SK-N-SH (cell line): Measurements from ENCODE around the gene RRM1. TPM values are rescaled to one million over a fixed set of nuclear protein-coding genes. Genes with fewer than 3 reads are reported as not detected.
"Not testable (repeated sequence)": the region's sequence is repeated elsewhere in the genome, so short reads cannot be mapped to it uniquely, and the experiment has no call there.

Experiments
- CTCF ChIA-PET: fragments of 300-600, 350-600 bp; formaldehyde crosslinking; extraction: SDS; loops from one replicate; lab custom pipeline; 2021; lab: Yijun Ruan, JAX
- POLR2A ChIA-PET: fragments of 350-600 bp; sonication (Branson Sonifier 250); formaldehyde crosslinking; extraction: SDS; loops from one replicate; lab custom pipeline; 2020; ENCODE audit warnings: antibody characterized with exemption, inconsistent platforms; lab: Yijun Ruan, JAX
- DNase-seq: peaks from one replicate; pipeline ENCODE4 v3.0.0; 2012
- H2AFZ ChIP-seq: fragments of 200-600 bp; sonication (generic); 2 replicates; pipeline ENCODE4 v1.8.1; 2016; ENCODE audit warnings: antibody characterized with exemption, mild to moderate bottlenecking, low read depth
- H3F3A ChIP-seq: fragments of 200-600 bp; sonication (generic); replicated peaks from 2 replicates; pipeline ENCODE3; 2016; ENCODE audit warnings: antibody characterized with exemption, mild to moderate bottlenecking; ENCODE audit not compliant: insufficient read depth
- H3K27ac ChIP-seq, 2 experiments: fragments of 200-500 bp in 1 of 2; fragments of 200-600 bp in 1 of 2; sonication (Bioruptor generic) in 1 of 2; sonication (generic), shearing (Covaris generic) in 1 of 2; 2 replicates each; pipeline versions ENCODE4 v1.5.1 to v1.6.1; 2014 to 2016; ENCODE audit warnings: low read depth in 2 of 2, inconsistent platforms in 1 of 2, low read length in 1 of 2, mild to moderate bottlenecking in 1 of 2, mixed read lengths in 1 of 2
- H3K27me3 ChIP-seq: fragments of 200-600 bp; sonication (generic), shearing (Covaris generic); 2 replicates; pipeline ENCODE4 v1.6.1; 2016; ENCODE audit warnings: mixed run types; ENCODE audit not compliant: insufficient read depth
- H3K36me3 ChIP-seq, 2 experiments: fragments of 200-500 bp in 1 of 2; fragments of 200-600 bp in 1 of 2; sonication (Bioruptor generic) in 1 of 2; sonication (generic) in 1 of 2; replicated peaks in 1 of 2; 2 replicates each; pipeline versions ENCODE3 to v1.5.1; 2014 to 2016; ENCODE audit warnings: low read length in 1 of 2, mild to moderate bottlenecking in 1 of 2; ENCODE audit not compliant: insufficient read depth in 2 of 2, control insufficient read depth in 1 of 2
- H3K4me1 ChIP-seq, 2 experiments: fragments of 200-500 bp in 1 of 2; fragments of 200-600 bp in 1 of 2; sonication (Bioruptor generic) in 1 of 2; sonication (generic), shearing (Covaris generic) in 1 of 2; 2 replicates each; pipeline versions ENCODE4 v1.5.1 to v1.6.1; 2014 to 2016; ENCODE audit warnings: low read depth in 1 of 2, low read length in 1 of 2, mixed run types in 1 of 2; ENCODE audit not compliant: insufficient read depth in 2 of 2, control insufficient read depth in 1 of 2
- H3K4me2 ChIP-seq: fragments of 200-600 bp; sonication (generic), shearing (Covaris generic); 2 replicates; pipeline ENCODE4 v1.6.1; 2017; ENCODE audit warnings: mixed run types
- H3K4me3 ChIP-seq, 2 experiments: fragments of 200-500 bp in 1 of 2; fragments of 200-600 bp in 1 of 2; sonication (Bioruptor generic) in 1 of 2; sonication (generic), shearing (Covaris generic) in 1 of 2; 2 replicates each; pipeline versions ENCODE4 v1.5.1 to v1.8.1; 2014 to 2016; ENCODE audit warnings: low read depth in 2 of 2, inconsistent platforms in 1 of 2, low read length in 1 of 2, mild to moderate bottlenecking in 1 of 2, mixed read lengths in 1 of 2, moderate library complexity in 1 of 2
- H3K79me2 ChIP-seq: fragments of 200-600 bp; sonication (generic); 2 replicates; pipeline ENCODE4 v1.8.1; 2017; ENCODE audit warnings: mild to moderate bottlenecking; ENCODE audit not compliant: insufficient read depth
- H3K9ac ChIP-seq: fragments of 200-600 bp; sonication (generic); 2 replicates; pipeline ENCODE4 v1.6.1; 2017; ENCODE audit warnings: mixed run types
- H3K9me2 ChIP-seq: fragments of 200-600 bp; sonication (generic); 2 replicates; pipeline ENCODE4 v1.6.1; 2017; ENCODE audit warnings: mixed run types
- H3K9me3 ChIP-seq: fragments of 200-600 bp; sonication (generic); 2 replicates; pipeline ENCODE4 v1.6.1; 2017; ENCODE audit warnings: mixed run types, mild to moderate bottlenecking, moderate library complexity
- H4K20me1 ChIP-seq: fragments of 200-600 bp; sonication (generic); 2 replicates; pipeline ENCODE4 v1.6.1; 2017; ENCODE audit warnings: mild to moderate bottlenecking, mixed run types; ENCODE audit not compliant: insufficient read depth
- ELF1 ChIP-seq: IDR thresholded peaks from 2 replicates; pipeline ENCODE4 v1.4.0; 2012
- EP300 ChIP-seq, 2 experiments: IDR thresholded peaks; 2 replicates each; pipeline versions ENCODE4 v1.4.0 to v1.6.1; 2012; ENCODE audit warnings: borderline replicate concordance in 1 of 2, low read depth in 1 of 2, low read length in 1 of 2
- FOSL2 ChIP-seq: IDR thresholded peaks from 2 replicates; pipeline ENCODE4 v1.4.0; 2012; ENCODE audit warnings: low read depth, mild to moderate bottlenecking, moderate library complexity, borderline replicate concordance
- GABPA ChIP-seq: IDR thresholded peaks from 2 replicates; pipeline ENCODE4 v1.4.0; 2012; ENCODE audit warnings: low read depth, mild to moderate bottlenecking
- GATA2 ChIP-seq: sonication (generic); formaldehyde crosslinking; IDR thresholded peaks from 2 replicates; pipeline ENCODE4 v1.5.0; 2020; ENCODE audit warnings: mild to moderate bottlenecking, missing genetic modification reagents
- IRF3 ChIP-seq: fragments of 150-350 bp; IDR thresholded peaks from 2 replicates; pipeline ENCODE4 v1.6.1; 2016; ENCODE audit warnings: mild to moderate bottlenecking, low read depth, low read length
- JUND ChIP-seq: IDR thresholded peaks from 2 replicates; pipeline ENCODE4 v1.4.0; 2012
- MXI1 ChIP-seq: IDR thresholded peaks from 2 replicates; pipeline ENCODE4 v1.6.1; 2012; ENCODE audit warnings: mild to moderate bottlenecking, low read depth, low read length, improper control_type of control experiment
- NRF1 ChIP-seq: IDR thresholded peaks from 2 replicates; pipeline ENCODE4 v1.6.1; 2012; ENCODE audit warnings: low read depth, mild to moderate bottlenecking, low read length
- POLR2AphosphoS5 ChIP-seq: IDR thresholded peaks from 2 replicates; pipeline ENCODE4 v1.6.1; 2012; ENCODE audit warnings: low read depth, low read length
- RCOR1 ChIP-seq: fragments of 150-350 bp; IDR thresholded peaks from 2 replicates; pipeline ENCODE4 v1.6.1; 2017; ENCODE audit warnings: antibody characterized with exemption, low read length
- RXRA ChIP-seq: IDR thresholded peaks from 2 replicates; pipeline ENCODE4 v1.4.0; 2012; ENCODE audit warnings: low read depth, mild to moderate bottlenecking, borderline replicate concordance
- TEAD4 ChIP-seq: IDR thresholded peaks from 2 replicates; pipeline ENCODE4 v1.4.0; 2012; ENCODE audit warnings: mild to moderate bottlenecking, borderline replicate concordance; ENCODE audit not compliant: insufficient read depth
- YY1 ChIP-seq: IDR thresholded peaks from 2 replicates; pipeline ENCODE4 v1.4.0; 2012; ENCODE audit warnings: low read depth, mild to moderate bottlenecking
- ZBTB33 ChIP-seq: IDR thresholded peaks from 2 replicates; pipeline ENCODE4 v1.4.0; 2012; ENCODE audit warnings: low read depth, borderline replicate concordance
- WGBS: methylation state at CpG from one replicate; pipeline ENCODE4 v1.1.6; 2017; ENCODE audit warnings: low lambda C conversion rate; 5-methylcytosine and 5-hydroxymethylcytosine counted together
- polyA plus RNA-seq, 3 experiments: library from polyadenylated mRNA; depleted of rRNA; stranded (reverse); fragments of >200 nt; gene quantifications; 2 replicates each; pipeline ENCODE4 v1.2.3, GENCODE V29; 2012

RRM1 gene
- polyA plus RNA-seq, 1 of the 3 experiments (the other 2 are of a cell fraction): 28.2 TPM

- WGBS: 11% methylated on average over 21 of the region's 33 CpGs
Measured at GRCh38 chr11:4175620-4176350, 81.2 kb downstream of the RRM1 start.

GRCh38 chr11:4178813-4179662, 84.4 kb downstream of the RRM1 start:
- TF ChIP-seq EP300 (IDR thresholded peaks at IDR 0.05; ENCODE audit: borderline replicate concordance in 1 of 2, low read depth in 1 of 2, low read length in 1 of 2) (no peak), MXI1 (no peak), TEAD4 (no peak), GABPA (no peak), GATA2 (no peak)
- POLR2A ChIA-PET: no interaction called here
- Histone ChIP-seq H3K27ac (no peak overlapping the region), H3K79me2 (no peaks in the 10 kb centered on the region), H2AFZ (no peak overlapping the region), H3K4me3 (no peak overlapping the region), H3K36me3 (no peaks in the 10 kb centered on the region), H3K9me2 (no peaks in the 10 kb centered on the region), H3F3A (no peaks in the 10 kb centered on the region), H3K4me1 (no peaks in the 10 kb centered on the region; a peak in 1 of 4 replicates), H3K9ac (no peak overlapping the region), H4K20me1 (no peaks in the 10 kb centered on the region), H3K27me3 (no peaks in the 10 kb centered on the region), H3K9me3 (no peaks in the 10 kb centered on the region), H3K4me2 (no peak overlapping the region)
- no peak for DNase-seq
- WGBS: 63% methylated on average over 3 of the region's 3 CpGs
- CTCF ChIA-PET: interaction anchor here (0.9 to 3.3 kb wide), 3 partner anchors 8 to 360 kb away, joined by 4 to 25 read pairs (median 8); no protein-coding TSS in a partner anchor

More at GRCh38 chr11:4175620-4176350, 81.2 kb downstream of the RRM1 start:
- peak overlapping the region; percentile 36 to 58 for H3K4me3 ChIP-seq
- H3K9me3 ChIP-seq, H3K79me2 ChIP-seq, H3K27me3 ChIP-seq, H3K27ac ChIP-seq, H3K9ac ChIP-seq, DNase-seq, H3K36me3 ChIP-seq, H3K9me2 ChIP-seq, H4K20me1 ChIP-seq, H3F3A ChIP-seq, POLR2A ChIA-PET, H3K4me1 ChIP-seq: not testable (repeated sequence)
- 0 out of 2 replicates have a peak, but pooled peaks have one; percentile 29 for TF ChIP-seq YY1
- CTCF ChIA-PET: interaction anchor here (1.2 kb wide), 1 partner anchor 11 kb away, joined by 3 read pairs; no protein-coding TSS in a partner anchor
- peak overlapping the region; percentile 67 for H3K4me2 ChIP-seq
- H2AFZ ChIP-seq: peak overlapping the region; percentile 76; the same call in 1 of the 2 replicates

DNA sequence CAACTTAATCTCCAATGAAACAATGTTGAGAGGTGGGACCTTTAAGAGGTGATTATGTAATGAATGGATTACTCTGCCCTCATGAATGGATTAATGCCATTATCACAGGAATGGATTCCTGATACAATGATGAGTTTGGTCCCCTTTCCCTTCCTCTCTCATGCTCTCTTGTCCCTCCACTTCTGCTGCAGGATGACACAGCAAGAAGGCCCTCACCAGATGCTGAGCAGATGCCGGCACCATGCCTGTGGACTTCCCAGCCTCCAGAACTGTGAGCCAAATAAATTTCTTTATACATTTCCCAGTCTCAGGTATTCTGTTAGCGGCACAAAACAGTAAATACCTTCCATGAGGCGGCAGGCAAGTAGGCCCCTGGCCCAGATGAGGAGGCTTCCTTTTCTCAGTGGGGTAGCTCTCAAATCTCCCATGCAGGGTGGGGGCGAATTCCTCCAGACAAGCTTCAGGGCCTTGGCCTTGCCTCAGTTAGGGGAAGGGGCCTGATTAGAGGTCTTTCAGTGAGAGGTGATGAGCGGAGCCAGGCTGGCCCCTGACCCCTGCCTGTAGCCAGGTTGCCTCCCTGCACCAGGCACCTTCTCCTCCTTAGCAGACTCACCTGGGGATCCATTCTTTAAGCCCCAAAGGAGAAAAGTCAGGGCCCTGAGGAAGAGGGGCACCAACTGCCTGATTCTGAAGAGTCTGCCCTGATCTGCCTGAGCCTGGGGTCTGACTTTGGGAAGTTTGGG, 86.0 kb downstream of the RRM1 start:
- no peak overlapping the region for H3K4me3 ChIP-seq
- POLR2A ChIA-PET: no interaction called here
- no peaks in the 10 kb centered on the region for H3K9me2 ChIP-seq
- H3K4me1 ChIP-seq: no peaks in the 10 kb centered on the region; a peak in 1 of 4 replicates
- no peaks in the 10 kb centered on the region for H3F3A ChIP-seq
- no peaks in the 10 kb centered on the region for H4K20me1 ChIP-seq
- H3K27ac ChIP-seq: no peak overlapping the region
- no peak for DNase-seq
- no peak overlapping the region for H2AFZ ChIP-seq
- no peaks in the 10 kb centered on the region for H3K27me3 ChIP-seq
- no peaks in the 10 kb centered on the region for H3K9me3 ChIP-seq
- H3K4me2 ChIP-seq: no peak overlapping the region
- 69% methylated on average over 3 of the region's 5 CpGs for WGBS
- no peaks in the 10 kb centered on the region for H3K79me2 ChIP-seq
- no peak overlapping the region for H3K9ac ChIP-seq
- no peaks in the 10 kb centered on the region for H3K36me3 ChIP-seq
- CTCF ChIA-PET: interaction anchor here (0.5 to 1.3 kb wide), 2 partner anchors 15 to 313 kb away, joined by 4 to 8 read pairs; no protein-coding TSS in a partner anchor
- TF ChIP-seq ELF1 (no peak), MXI1 (no peak), ZBTB33 (no peak), YY1 (no peak), IRF3 (no peak), FOSL2 (no peak), RXRA (no peak), POLR2AphosphoS5 (no peak), JUND (no peak), NRF1 (no peak), GATA2 (no peak), RCOR1 (no peak), EP300 (IDR thresholded peaks at IDR 0.05; ENCODE audit: borderline replicate concordance in 1 of 2, low read depth in 1 of 2, low read length in 1 of 2) (no peak)
